DMS 273 treated with DMSO at 0.1 percent for 48 hours (cell line): ENCODE measurements around the gene SLC4A1.

ENCODE experiments used
- DNase-seq: peaks from one replicate; lab custom pipeline; 2025; lab: John Stamatoyannopoulos, UW

Gene SLC4A1

DNA sequence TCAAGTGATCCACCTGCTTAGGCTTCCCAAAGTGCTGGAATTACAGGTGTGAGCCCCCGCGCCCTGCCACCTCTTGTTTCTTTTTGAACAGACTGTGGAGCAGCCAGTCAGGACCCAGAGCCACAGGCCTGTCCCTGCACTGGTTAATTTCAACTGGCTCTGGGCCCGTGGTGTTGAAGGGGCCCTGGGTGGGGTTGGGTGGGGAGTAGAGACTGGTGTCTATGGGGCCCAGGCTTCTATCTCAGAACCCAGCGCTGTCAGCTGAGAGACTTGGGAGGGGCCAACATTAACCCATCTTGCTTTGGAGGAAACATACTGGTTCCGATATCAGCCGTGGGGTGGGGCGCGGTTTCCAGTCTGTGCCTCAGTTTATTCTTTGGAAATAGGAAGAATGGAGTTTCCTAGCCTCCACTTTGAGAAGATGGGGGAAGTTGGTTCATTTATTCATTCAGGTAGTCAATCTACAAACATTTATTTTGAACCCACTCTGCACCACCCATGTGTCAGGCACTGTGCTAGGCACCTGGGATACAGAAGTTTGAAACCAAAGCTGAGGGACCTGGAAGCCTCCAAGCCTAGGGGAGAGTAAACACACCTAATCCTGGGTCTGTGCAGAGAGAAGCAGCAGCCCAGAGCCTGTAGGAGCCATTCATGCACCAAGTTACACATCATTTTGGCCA lies 15.5 kb upstream of the SLC4A1 start:
- DNase-seq, result no peak

DNA sequence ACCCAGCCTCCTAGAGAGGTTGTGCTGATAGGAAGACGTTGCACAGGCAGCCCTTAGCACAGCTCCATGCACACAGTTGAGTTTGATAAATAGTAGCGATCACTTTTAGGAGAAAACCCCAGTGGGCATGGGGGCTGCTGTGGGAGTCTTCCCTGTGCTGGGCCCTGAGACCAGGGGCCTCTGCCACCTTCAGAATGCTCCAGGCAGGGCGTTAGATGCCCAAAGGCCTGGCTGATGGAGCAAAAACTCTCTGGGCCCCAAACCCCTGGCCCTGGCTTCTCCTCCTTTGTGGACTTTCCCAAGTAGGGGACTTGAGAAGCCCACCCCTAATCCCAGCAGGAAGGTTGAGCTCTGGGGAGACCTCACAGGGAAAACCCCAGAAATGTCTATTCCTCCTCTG lies 14.3 kb upstream of the SLC4A1 start:
- no peak for DNase-seq

DNA sequence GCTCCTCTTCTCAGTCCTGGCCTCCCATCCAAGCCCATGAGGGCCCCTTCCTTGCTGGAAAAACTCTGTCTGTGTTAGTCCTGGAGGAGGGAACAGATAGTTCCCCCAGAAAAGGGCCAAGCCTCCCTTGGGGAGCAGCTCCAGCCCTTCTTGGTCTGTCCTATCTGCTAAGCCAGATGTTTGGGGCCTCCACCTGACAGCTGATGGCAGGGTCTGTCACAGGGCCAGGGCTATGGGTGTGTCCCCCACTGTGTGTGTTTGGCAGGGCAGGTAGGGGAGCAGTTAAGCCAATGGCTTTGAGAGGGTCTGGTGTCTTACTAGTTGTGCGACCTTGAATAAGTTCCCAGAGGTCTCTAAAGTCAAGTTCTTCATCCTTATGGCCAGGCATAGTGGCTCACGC lies 13.6 kb upstream of the SLC4A1 start:
- no peak for DNase-seq

- DNase-seq, result no peak
Observed at GRCh38 chr17:44280392-44280937, 12.5 kb upstream of the SLC4A1 start.

DNA sequence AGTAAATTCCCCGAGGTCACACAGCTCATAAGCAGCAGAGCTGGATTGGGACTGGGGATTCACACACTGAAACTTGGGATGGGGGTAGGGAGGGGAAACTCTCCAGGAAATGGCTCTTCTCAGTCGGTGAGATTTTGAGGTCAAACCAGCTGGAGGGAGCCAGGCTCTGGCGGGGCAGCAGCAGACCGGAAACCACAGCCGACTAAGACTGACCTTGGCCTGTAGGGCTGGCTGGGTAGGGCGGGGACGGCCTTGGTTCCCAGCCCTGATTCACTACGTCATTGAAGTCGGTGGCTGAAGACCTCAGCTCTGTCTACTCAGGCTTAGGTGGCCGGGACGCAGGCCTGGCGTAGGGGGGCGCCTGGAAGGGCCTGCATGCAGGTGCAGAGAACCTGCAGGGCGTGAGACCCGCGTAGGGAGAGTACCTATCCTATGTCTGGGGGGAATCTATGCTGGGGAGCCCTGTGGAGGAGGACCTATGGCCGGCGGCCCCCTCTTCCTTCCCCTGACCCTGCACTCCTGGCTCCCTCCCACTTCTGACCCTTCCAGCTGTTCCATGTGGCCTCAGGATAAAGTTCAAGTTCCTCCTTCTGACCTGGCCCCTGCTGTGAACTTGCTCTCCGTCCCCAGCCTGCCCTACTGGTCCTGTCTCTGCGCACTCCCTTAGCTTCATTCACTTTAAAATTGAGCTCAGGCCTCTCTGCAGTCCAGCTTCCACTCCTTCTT lies 11.9 kb upstream of the SLC4A1 start:
- DNase-seq, result no peak

DNA sequence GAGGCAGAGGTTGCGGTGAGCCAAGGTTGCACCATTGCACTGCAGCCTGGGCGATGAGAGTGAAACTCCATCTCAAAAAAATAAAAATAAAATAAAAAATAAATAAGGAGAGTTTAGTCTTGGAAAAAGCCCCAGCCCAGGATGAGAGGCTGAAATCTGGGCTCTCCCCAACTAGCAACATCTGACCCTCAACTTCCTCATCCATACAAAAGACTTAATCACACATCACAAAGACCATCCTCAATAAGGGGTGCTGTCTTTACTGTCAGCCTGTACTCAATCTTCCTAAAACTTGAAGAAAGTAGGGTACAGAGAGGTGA lies 11.4 kb upstream of the SLC4A1 start:
- no peak for DNase-seq

DNA sequence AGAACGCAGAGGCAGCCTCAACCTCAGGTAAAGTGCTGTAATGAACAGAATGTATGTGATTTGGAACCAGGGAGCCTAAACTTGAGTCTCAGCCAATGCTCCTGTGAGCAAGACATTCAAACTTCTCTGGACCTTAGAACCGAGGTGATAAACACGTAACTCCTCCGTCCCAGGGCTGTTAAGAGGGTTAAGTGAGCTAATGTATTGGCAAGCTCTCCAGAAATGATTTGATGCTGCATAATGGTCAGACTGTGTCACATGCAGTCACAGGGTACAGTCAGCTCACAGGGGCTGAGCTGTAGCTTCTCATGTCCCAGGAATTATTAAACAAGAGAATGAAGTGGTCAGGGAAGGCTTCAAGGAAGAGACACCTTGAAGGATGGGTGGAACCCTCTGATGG lies 10.0 kb upstream of the SLC4A1 start:
- no peak for DNase-seq

DNA sequence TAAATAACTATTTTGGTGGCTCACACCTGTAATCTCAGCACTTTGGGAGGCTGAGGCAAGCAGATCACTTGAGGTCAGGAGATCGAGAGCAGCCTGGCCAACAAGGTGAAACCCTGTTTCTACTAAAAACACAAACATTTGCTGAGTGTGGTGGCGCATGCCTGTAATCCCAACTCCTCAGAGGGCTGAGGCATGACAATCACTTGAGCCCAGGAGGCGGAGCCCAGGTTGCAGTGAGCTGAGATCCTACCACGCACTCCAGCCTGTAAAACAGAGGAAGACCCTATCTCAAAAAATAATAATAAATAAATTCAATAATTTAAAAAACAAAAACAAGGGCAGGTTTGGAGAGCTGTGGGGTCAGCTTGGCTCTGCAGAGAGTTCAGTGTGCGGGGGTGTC lies 5.7 kb upstream of the SLC4A1 start:
- no peak for DNase-seq

DNA sequence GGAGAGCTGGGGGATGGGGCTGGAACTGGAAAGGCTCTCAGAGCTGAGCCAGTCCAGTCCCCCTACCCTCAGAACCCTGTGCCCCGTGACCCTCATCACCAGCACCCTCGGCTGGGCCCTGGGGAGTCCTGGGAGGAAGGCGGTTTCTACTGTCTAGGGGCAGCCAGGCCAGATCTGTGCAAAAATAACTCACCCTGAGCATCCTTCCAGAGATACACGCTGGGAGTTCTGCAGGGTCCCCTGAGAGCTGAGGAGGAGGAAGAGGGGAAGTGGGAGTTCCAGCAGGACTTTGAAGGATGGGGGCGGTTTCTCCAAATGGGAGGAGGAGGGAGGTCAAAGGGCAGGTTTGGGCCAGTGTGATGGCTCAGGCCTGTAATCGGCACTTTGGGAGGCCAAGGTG lies 5.0 kb upstream of the SLC4A1 start:
- no peak for DNase-seq

GRCh38 chr17:44272321-44272951 lies 4.5 kb upstream of the SLC4A1 start:
- DNase-seq, result no peak

DNA sequence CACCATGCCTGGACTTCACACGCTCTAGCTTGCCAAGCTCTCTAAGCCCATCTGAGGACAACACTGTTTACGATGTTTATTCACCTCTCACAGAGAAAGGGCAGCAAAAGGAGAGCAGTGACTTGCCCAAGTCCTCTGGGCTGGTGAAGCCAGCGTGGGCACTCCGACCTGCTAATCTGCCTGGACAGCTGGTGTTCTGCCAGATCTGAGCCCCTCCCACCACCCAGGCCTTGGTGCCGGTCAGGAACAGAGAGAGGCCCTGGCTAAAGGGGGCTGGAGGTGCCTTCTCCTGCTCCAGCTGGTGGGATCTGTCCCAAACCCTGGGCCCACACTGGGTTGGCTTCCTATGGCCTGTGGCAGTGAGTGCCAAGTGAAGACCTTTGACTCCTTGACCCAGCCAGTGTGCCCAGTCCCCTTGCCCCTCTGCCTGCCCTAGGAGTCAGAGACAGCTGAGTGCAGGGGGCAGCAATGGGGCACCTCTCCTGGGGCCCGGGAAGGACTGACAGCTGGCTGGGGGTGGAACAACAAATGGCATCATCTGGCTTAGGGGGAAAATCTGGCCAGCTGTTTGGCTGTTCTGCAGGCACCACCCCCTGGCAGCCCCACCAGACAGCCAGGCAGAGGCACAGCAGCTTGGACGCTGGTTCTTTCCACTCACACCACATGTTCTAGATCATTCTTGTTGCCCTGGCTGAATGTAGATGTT lies 1.8 kb upstream of the SLC4A1 start:
- DNase-seq, result peak; percentile 83

DNA sequence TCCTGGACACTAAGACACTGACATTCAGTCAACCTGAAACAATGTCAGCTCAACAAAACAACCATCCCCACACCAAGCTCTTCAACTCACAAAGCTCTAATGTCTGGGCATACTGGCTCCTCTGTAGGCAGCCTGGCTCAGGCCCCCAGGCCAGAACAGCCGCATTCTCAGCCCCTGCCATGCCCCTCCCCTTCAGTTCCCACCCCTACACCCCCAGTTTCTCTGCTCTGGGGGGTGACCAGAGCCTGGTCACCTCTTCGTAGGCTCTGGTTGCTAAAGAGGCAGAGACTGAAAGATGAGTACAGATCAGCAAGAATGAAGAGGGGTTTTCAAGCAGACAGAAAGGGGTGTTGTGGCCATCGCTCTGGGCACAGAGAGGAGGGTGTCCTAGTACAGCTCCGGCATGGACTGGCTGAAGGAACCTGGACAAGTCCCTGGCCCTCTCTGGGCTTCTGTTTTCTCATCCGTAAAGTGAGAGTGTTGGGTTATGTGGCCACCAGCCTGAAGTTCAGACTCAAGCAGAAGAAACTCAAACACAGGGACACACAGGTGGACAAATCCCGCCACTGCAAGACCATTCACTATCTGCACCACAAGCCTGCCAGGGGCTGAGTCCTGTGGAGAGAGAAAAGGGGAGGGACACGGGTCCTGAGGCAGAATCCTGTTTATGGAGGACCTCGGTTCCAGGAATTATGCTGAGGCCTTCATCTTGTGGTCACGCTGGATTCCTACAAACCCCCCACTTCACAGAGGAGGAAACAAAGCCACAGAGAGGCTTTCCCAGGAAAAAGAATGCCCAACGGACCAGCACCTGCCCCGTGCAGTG lies 987 bp upstream of the SLC4A1 start:
- no peak for DNase-seq

DNA sequence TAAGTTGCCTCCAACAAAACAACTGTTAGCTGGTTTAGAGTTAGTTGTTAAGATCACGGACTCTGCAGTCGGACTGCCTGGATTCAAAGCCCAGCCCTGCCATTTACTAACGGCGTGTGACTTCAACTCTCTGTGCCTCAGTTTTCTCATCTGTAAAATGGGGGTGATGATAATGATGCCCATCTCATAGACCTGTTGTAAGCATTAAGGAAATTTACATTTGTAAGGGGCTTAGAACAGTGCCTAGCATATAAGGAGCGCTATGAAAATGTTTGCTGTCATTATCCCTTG lies 825 bp downstream of the SLC4A1 start:
- no peak for DNase-seq

DNA sequence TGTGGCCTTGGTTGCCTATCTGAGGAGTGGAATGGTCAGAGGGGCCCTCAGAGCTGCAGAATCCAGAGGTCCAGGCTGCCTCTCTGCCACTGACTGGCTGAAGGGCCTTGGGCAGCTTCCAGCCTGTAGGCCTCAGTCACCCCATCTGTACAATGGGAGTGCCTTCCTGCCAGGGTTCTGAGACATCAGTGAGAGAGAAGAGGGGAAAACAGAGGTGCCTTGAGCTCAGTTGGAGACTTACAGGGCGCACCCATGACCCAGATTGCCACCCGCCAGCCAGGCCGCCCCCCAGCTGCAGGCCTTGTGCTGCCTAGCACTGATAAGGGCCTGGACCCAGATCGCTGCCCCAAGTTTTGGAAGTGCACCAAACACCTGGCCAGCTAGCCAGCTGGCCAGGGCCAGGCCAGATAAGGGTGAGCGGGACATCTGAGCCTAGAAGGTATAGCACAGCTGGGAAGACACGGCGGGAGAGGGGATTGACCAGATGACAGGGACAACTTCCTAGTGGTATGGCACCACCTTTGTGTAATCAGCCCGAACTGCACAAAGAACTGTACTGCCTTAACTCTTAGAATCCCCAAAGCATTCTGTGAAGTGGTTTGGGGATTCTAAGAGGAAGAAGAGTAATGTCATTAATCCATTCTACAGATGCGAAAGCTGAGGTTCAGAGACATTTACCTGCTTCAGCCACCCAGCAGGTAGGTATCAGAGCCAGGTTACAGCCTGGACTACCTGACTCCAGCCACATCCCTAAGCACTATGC lies 1.4 kb downstream of the SLC4A1 start:
- DNase-seq, result no peak

GRCh38 chr17:44263345-44263902 lies 4.5 kb downstream of the SLC4A1 start:
- DNase-seq, result no peak

DNA sequence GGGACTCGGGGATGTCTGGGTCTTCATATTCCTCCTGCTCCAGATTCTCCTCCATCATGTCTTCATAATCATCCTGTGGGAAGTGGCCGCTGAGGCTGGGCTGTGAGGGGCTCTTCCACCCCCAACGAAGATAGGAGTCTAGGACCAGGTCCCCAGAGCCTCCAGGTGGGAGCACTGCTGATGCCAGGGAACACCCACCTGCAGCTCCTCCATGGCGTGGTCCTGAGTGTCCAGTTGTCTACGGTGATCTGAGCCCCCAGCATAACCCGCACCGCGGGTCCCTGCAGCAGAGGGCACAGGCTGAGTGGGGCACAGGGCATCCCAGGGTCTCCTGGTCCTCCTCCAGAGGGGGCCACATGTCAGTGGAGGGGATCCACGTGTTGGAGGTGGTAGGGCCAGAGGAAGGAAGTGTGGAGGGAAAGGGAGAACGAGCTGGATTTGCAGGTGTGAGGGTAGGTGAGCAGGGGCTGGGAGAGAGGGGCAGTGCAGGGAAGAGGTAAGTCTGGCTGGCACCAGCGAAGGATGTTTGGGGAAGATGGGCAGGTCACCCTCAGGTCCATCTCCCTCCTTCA lies 5.2 kb downstream of the SLC4A1 start:
- no peak for DNase-seq

- DNase-seq, result no peak
Observed at GRCh38 chr17:44260296-44260695, 7.6 kb downstream of the SLC4A1 start.

DNA sequence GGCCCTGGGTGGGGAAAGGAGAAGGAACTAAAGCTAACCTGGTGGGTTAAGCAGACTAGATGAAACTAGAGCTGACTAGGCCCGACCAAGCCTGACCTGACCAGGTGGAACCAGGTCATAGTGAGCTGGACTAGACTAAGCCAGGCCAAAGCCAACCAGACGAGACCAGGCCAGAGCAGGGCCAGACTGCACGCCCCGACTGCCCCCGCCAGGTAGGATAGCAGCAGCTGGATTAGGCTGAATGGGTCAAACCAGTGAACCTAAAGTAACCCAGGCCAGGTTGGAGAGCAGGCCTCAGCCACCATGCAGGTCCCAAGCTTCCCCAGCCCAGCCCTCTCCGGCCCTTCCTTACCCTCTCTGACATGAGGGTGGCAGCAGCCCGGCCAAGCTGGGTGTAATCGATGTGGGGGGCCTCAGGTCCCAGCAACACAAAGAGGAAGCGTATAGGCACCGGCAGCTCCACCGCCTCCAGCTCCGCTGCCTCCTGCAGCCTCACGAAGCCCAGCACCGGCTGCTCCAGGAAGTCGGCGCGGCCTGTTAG lies 9.1 kb downstream of the SLC4A1 start:
- DNase-seq, result no peak

DNA sequence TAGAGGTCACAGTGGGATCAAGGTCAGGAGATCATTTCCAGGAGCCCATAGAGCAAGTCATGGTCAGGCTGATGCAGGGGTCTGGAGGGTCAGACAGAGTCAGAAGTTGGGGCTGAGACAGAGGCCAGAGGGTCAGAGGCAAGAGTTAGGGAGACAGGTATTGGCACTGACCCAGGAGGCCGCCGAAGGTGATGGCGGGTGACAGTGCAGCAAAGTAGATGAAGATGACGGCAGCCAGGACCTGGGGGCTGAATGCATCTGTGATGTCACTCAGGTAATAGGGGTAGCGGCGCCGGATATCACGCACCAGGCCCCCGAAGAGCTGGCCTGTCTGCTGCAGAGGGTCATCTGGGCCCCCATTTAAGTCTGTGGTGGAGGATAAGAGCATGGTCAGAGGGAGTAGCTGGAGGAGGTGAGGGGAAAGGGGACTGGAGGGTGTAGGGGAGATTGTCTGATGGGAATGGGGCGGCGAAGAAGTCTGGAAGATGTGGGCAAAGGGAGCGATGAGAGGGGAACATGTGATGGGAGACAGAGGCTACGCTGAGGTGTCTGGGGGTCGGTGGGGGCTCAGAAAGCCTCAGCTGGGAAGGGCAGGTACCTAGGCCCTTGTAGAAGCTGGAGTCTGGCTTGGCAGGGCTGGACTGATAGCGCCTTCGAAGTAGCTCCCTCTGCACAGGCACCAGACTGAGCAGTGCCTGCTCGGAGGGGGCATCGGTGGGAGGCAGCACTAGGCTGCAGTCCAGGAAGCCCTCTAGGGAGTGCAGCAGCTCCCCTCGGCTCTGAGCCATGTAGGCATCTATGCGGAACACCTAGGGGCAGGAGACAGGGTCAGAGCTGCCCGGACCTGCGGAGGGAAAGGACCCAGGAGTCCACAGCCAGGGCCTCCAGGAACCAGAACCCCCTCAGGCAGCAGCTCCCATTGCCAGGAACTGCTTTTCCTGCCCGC lies 9.8 kb downstream of the SLC4A1 start:
- no peak for DNase-seq
